IMR-90 (cell line): ENCODE measurements around the gene DPYD. TPM values are rescaled to one million over a fixed set of nuclear protein-coding genes. Genes with fewer than 3 reads are reported as not detected.

Experiments used
- ATAC-seq: fragments of 200-7000 bp; cut with Tn5 transposase; 2 replicates; pipeline ENCODE4 v1.9.1; 2020; ENCODE audit warnings: low read depth, mild to moderate bottlenecking, moderate library complexity
- BruUV-seq: library from RNA; stranded (reverse); fragments of 400-500 nt; replicated peaks from 2 replicates; lab custom pipeline; 2021; lab: Mats Ljungman, UMichigan
- CTCF ChIA-PET: fragments of 300-600 bp; formaldehyde crosslinking; extraction: SDS; loops from one replicate; lab custom pipeline; 2021; ENCODE audit warnings: antibody characterized with exemption; lab: Yijun Ruan, JAX
- POLR2A ChIA-PET: fragments of 300-600 bp; sonication (Branson Sonifier 250); formaldehyde crosslinking; loops from one replicate; lab custom pipeline; 2022; ENCODE audit warnings: antibody characterized with exemption; ENCODE audit not compliant: unreplicated experiment; lab: Charles Lee
- DNase-seq: peaks from one replicate; pipeline ENCODE4 v3.0.0; 2013
- H2AFZ ChIP-seq: replicated peaks from 2 replicates; pipeline ENCODE3; 2013; ENCODE audit warnings: low read length, mild to moderate bottlenecking; ENCODE audit not compliant: poor library complexity
- H2AK5ac ChIP-seq: 2 replicates; pipeline ENCODE4 v1.6.1; 2013; ENCODE audit warnings: low read depth, low read length, inconsistent platforms
- H2AK9ac ChIP-seq: replicated peaks from 2 replicates; pipeline ENCODE3; 2013; ENCODE audit warnings: mild to moderate bottlenecking, low read depth, low read length, moderate library complexity; ENCODE audit not compliant: poor library complexity
- H2BK120ac ChIP-seq: 2 replicates; pipeline ENCODE4 v1.6.1; 2013; ENCODE audit warnings: low read depth, low read length, inconsistent platforms
- H2BK15ac ChIP-seq: 3 replicates; pipeline ENCODE4 v1.6.1; 2013; ENCODE audit warnings: low read depth, low read length, inconsistent platforms
- H2BK20ac ChIP-seq: 2 replicates; pipeline ENCODE4 v1.6.1; 2013; ENCODE audit warnings: low read depth, mild to moderate bottlenecking, inconsistent platforms, low read length, moderate library complexity
- H2BK5ac ChIP-seq: 2 replicates; pipeline ENCODE4 v1.6.1; 2013; ENCODE audit warnings: mild to moderate bottlenecking, low read depth, low read length, inconsistent platforms; ENCODE audit not compliant: poor library complexity, severe bottlenecking
- H3K14ac ChIP-seq: replicated peaks from 2 replicates; pipeline ENCODE4 v1.6.1; 2013; ENCODE audit warnings: low read depth, low read length, inconsistent platforms
- H3K18ac ChIP-seq: 2 replicates; pipeline ENCODE4 v1.6.1; 2013; ENCODE audit warnings: low read depth, low read length, control low read depth
- H3K23ac ChIP-seq: 2 replicates; pipeline ENCODE4 v1.6.1; 2013; ENCODE audit warnings: low read depth, low read length, inconsistent platforms
- H3K27ac ChIP-seq: 2 replicates; pipeline ENCODE4 v1.5.1; 2013; ENCODE audit warnings: mild to moderate bottlenecking, control low read depth, low read length; ENCODE audit not compliant: insufficient read depth
- H3K27me3 ChIP-seq: 2 replicates; pipeline ENCODE4 v1.6.1; 2013; ENCODE audit warnings: low read length; ENCODE audit not compliant: control insufficient read depth, insufficient read depth
- H3K36me3 ChIP-seq: 2 replicates; pipeline ENCODE4 v1.6.1; 2013; ENCODE audit warnings: low read length, mixed read lengths; ENCODE audit not compliant: control insufficient read depth, insufficient read depth
- H3K4ac ChIP-seq: 2 replicates; pipeline ENCODE4 v1.6.1; 2013; ENCODE audit warnings: low read depth, low read length, inconsistent platforms
- H3K4me1 ChIP-seq: 2 replicates; pipeline ENCODE4 v1.6.1; 2013; ENCODE audit warnings: low read length, mixed read lengths; ENCODE audit not compliant: control insufficient read depth, insufficient read depth
- H3K4me2 ChIP-seq: 2 replicates; pipeline ENCODE4 v1.6.1; 2013; ENCODE audit warnings: low read depth, mild to moderate bottlenecking, control low read depth, low read length, moderate library complexity
- H3K4me3 ChIP-seq: 2 replicates; pipeline ENCODE4 v1.5.1; 2013; ENCODE audit warnings: low read depth, mild to moderate bottlenecking, control low read depth, low read length, moderate library complexity; ENCODE audit not compliant: insufficient read depth
- H3K56ac ChIP-seq: 2 replicates; pipeline ENCODE4 v1.6.1; 2013; ENCODE audit warnings: low read length, inconsistent platforms; ENCODE audit not compliant: insufficient read depth; ENCODE audit errors: extremely low read depth
- H3K79me1 ChIP-seq, 2 experiments: 2 replicates each; pipeline ENCODE4 v1.6.1; 2013; ENCODE audit warnings: low read length in 2 of 2, inconsistent platforms in 1 of 2, low read depth in 1 of 2
- H3K9ac ChIP-seq: 2 replicates; pipeline ENCODE4 v1.6.1; 2013; ENCODE audit warnings: low read depth, low read length, control low read depth
- H3K9me1 ChIP-seq: 2 replicates; pipeline ENCODE4 v1.6.1; 2013; ENCODE audit warnings: low read length, inconsistent platforms; ENCODE audit not compliant: insufficient read depth
- H3K9me3 ChIP-seq: 2 replicates; pipeline ENCODE4 v1.6.1; 2013; ENCODE audit warnings: low read length; ENCODE audit not compliant: control insufficient read depth, insufficient read depth
- H4K20me1 ChIP-seq: 2 replicates; pipeline ENCODE4 v1.6.1; 2013; ENCODE audit warnings: low read length, inconsistent platforms; ENCODE audit not compliant: insufficient read depth
- H4K5ac ChIP-seq: 2 replicates; pipeline ENCODE4 v1.6.1; 2013; ENCODE audit warnings: mild to moderate bottlenecking, low read depth, low read length, control low read depth
- H4K8ac ChIP-seq, 2 experiments: 2 replicates each; pipeline ENCODE4 v1.6.1; 2013; ENCODE audit warnings: low read depth in 2 of 2, low read length in 2 of 2, control low read depth in 1 of 2, inconsistent platforms in 1 of 2
- H4K91ac ChIP-seq: 2 replicates; pipeline ENCODE4 v1.6.1; 2013; ENCODE audit warnings: low read depth, low read length, inconsistent platforms; ENCODE audit not compliant: insufficient read depth
- SMC3 ChIP-seq: fragments of 150-350 bp; IDR thresholded peaks from 2 replicates; pipeline ENCODE4 v1.6.1; 2016; ENCODE audit warnings: low read depth, mild to moderate bottlenecking, antibody characterized with exemption, low read length, moderate library complexity
- dilution Hi-C: fragments of 300-500 bp; cut with HindIII; formaldehyde crosslinking; loops from one replicate; pipeline ENCODE4 v1.14.3; 2018; ENCODE audit warnings: low sequenced_read_pairs; ENCODE audit not compliant: unreplicated experiment
- in situ Hi-C: fragments of 300-500 bp; cut with MboI; formaldehyde crosslinking; loops from 3 replicates; pipeline ENCODE4 v1.14.3; 2019; ENCODE audit warnings: low sequenced_read_pairs, inconsistent platforms, mixed read lengths
- intact Hi-C: fragments of 100-400 bp; cut with micrococcal nuclease; formaldehyde crosslinking; loops from 2 replicates; pipeline ENCODE4 v1.10.0; 2022
- polyA plus RNA-seq, 3 experiments: library from polyadenylated mRNA; depleted of rRNA; stranded (reverse); fragments of >200 nt; gene quantifications; 2 replicates each; pipeline ENCODE4 v1.2.3, GENCODE V29; 2012; ENCODE audit warnings: low replicate concordance in 1 of 3
- total RNA-seq: library from RNA; depleted of rRNA; stranded (reverse); fragments of >200 nt; gene quantifications from 2 replicates; pipeline ENCODE4 v1.2.3, GENCODE V29; 2012
- TF ChIP-seq, protein P1 (sequence below): fragments of 150-350 bp; IDR thresholded peaks from 2 replicates; pipeline ENCODE4 v1.6.1; 2017; ENCODE audit warnings: mild to moderate bottlenecking, antibody characterized with exemption, low read length, low read depth

DPYD gene
- total and polyA plus RNA-seq, 2 of the 4 experiments (the other 2 are of a cell fraction) = 9.3 to 47.3 TPM

- no peak for DNase-seq
- Histone ChIP-seq H2BK120ac (no peak overlapping the region), H3K27ac (no peak overlapping the region), H3K36me3 (no peaks in the 10 kb centered on the region), H4K20me1 (no peaks in the 10 kb centered on the region), H3K27me3 (no peaks in the 10 kb centered on the region), H3K9me1 (no peaks in the 10 kb centered on the region), H2BK15ac (no peak overlapping the region), H4K91ac (no peak overlapping the region), H3K56ac (no peak overlapping the region), H3K18ac (no peak overlapping the region), H2AFZ (no peak overlapping the region), H4K8ac (no peak overlapping the region), H2BK20ac (no peak overlapping the region), H4K5ac (no peak overlapping the region), H3K14ac (no peak overlapping the region), H3K4ac (no peak overlapping the region), H3K4me1 (no peaks in the 10 kb centered on the region; the same call in 1 of the 2 replicates), H3K23ac (no peak overlapping the region), H2AK5ac (no peak overlapping the region), H3K4me3 (no peak overlapping the region), H2AK9ac (no peak overlapping the region), H3K79me1 (no peaks in the 10 kb centered on the region), H3K4me2 (no peak overlapping the region), H3K9me3 (peaks cover 3% of the 10 kb centered on the region), H2BK5ac (no peak overlapping the region), H3K9ac (no peak overlapping the region)
- intact Hi-C loops = no loop called here
- CTCF ChIA-PET = interaction anchor here (0.5 kb wide), 1 partner anchor 280 kb away, joined by 3 read pairs; no protein-coding TSS in a partner anchor
- POLR2A ChIA-PET = no interaction called here
- BruUV-seq = no TSS peak
- peak; percentile 40; the same call in 1 of the 2 replicates for ATAC-seq
- dilution Hi-C loops = no loop called here
- in situ Hi-C loops = no loop called here
- TF ChIP-seq, protein P1, sequence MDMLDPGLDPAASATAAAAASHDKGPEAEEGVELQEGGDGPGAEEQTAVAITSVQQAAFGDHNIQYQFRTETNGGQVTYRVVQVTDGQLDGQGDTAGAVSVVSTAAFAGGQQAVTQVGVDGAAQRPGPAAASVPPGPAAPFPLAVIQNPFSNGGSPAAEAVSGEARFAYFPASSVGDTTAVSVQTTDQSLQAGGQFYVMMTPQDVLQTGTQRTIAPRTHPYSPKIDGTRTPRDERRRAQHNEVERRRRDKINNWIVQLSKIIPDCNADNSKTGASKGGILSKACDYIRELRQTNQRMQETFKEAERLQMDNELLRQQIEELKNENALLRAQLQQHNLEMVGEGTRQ = no peak
- TF ChIP-seq SMC3 = no peak
Observed at GRCh38 chr1:97063532-97063931, 857.3 kb downstream of the DPYD start.
